Hepatocyte (in vitro differentiated cells): ENCODE results near the gene LLGL2. TPM values are rescaled to one million over a fixed set of nuclear protein-coding genes. Genes with fewer than 3 reads are reported as not detected.

ENCODE experiments used
- DNase-seq: peaks from one replicate; pipeline ENCODE4 v3.0.0-alpha.2; 2016; ENCODE audit warnings: low spot score
- H2AFZ ChIP-seq: fragments of 200-600 bp; sonication (generic); 2 replicates; pipeline ENCODE4 v1.6.0; 2016; ENCODE audit warnings: antibody characterized with exemption, mild to moderate bottlenecking
- H3K27ac ChIP-seq: fragments of 200-600 bp; sonication (generic); 2 replicates; pipeline ENCODE4 v1.5.1; 2016; ENCODE audit warnings: mild to moderate bottlenecking
- H3K27me3 ChIP-seq: fragments of 200-600 bp; sonication (generic); 2 replicates; pipeline ENCODE4 v1.6.1; 2016
- H3K36me3 ChIP-seq: fragments of 200-600 bp; sonication (generic); replicated peaks from 2 replicates; pipeline ENCODE4 v1.5.1; 2016; ENCODE audit warnings: low read depth; ENCODE audit not compliant: insufficient read depth
- H3K4me1 ChIP-seq: fragments of 200-600 bp; sonication (generic); 2 replicates; pipeline ENCODE4 v1.5.1; 2016; ENCODE audit warnings: mild to moderate bottlenecking, moderate library complexity; ENCODE audit not compliant: insufficient read depth
- H3K4me2 ChIP-seq: fragments of 200-600 bp; sonication (generic); 2 replicates; pipeline ENCODE4 v1.6.0; 2016
- H3K4me3 ChIP-seq: fragments of 200-600 bp; sonication (generic); 2 replicates; pipeline ENCODE4 v1.5.1; 2016; ENCODE audit warnings: mild to moderate bottlenecking
- H3K79me2 ChIP-seq: fragments of 200-600 bp; sonication (generic); 2 replicates; pipeline ENCODE4 v1.6.0; 2017; ENCODE audit warnings: mild to moderate bottlenecking
- H3K9me2 ChIP-seq: fragments of 200-600 bp; sonication (generic); replicated peaks from 2 replicates; pipeline ENCODE4 v1.6.0; 2017; ENCODE audit warnings: mild to moderate bottlenecking; ENCODE audit not compliant: insufficient read depth
- H3K9me3 ChIP-seq: fragments of 200-600 bp; sonication (generic); 2 replicates; pipeline ENCODE4 v1.5.1; 2016; ENCODE audit warnings: low read depth, mild to moderate bottlenecking
- H4K20me1 ChIP-seq: fragments of 200-600 bp; sonication (generic); 2 replicates; pipeline ENCODE4 v1.6.0; 2016; ENCODE audit warnings: mild to moderate bottlenecking; ENCODE audit not compliant: insufficient read depth, poor library complexity, severe bottlenecking
- EZH2 ChIP-seq: fragments of 200-600 bp; sonication (generic); IDR thresholded peaks from 2 replicates; pipeline ENCODE4 v1.6.1; 2016; ENCODE audit warnings: antibody characterized with exemption, mild to moderate bottlenecking, borderline replicate concordance
- EZH2phosphoT487 ChIP-seq: fragments of 200-600 bp; sonication (generic); IDR thresholded peaks from one replicate; pipeline ENCODE4 v1.6.1; 2018; ENCODE audit warnings: antibody characterized with exemption, mild to moderate bottlenecking, low read depth, moderate library complexity; ENCODE audit not compliant: unreplicated experiment, severe bottlenecking
- WGBS: methylation state at CpG from one replicate; pipeline ENCODE4 v1.1.6; 2016; ENCODE audit warnings: low lambda C conversion rate; ENCODE audit errors: missing lambda C conversion rate; 5-methylcytosine and 5-hydroxymethylcytosine counted together
- polyA plus RNA-seq: library from polyadenylated mRNA; unstranded; fragments of >200 nt; fragmentation: Nextera tagmentation; extraction: Ambion mirVana; gene quantifications from 2 replicates; pipeline ENCODE4 v1.2.1, GENCODE V29; 2016
- total RNA-seq: library from RNA; depleted of rRNA; stranded (reverse); fragments of >200 nt; gene quantifications from 2 replicates; pipeline ENCODE4 v1.2.3, GENCODE V29; 2014
- TF ChIP-seq, protein P1 (sequence below): fragments of 200-600 bp; sonication (generic); IDR thresholded peaks from 2 replicates; pipeline ENCODE4 v1.5.1; 2016; ENCODE audit warnings: antibody characterized with exemption, mild to moderate bottlenecking; ENCODE audit not compliant: poor library complexity

Gene LLGL2
- total and polyA plus RNA-seq, 2 experiments from 2014 or later = 81.8 to 154 TPM

DNA sequence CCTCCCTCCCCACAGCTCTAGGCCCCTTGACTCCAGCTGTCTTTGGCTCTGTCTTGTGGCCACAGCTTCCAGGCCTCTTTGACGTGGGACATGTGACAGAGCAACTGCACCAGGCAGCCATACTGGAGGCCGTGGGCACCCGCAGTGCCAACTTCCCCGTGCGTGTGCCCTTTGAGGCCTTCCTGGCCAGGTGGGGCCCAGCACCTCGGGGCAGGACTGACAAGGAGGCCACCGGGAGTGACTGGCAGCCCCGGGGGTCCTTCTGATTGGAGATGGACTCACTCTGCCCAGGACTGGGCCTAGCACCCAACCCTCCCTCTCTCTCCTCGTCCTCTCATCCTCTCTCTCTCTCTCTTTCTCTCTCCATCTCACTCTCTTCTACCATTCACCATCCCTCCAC, 77.6 kb downstream of the LLGL2 start:
- TF ChIP-seq, protein P1, sequence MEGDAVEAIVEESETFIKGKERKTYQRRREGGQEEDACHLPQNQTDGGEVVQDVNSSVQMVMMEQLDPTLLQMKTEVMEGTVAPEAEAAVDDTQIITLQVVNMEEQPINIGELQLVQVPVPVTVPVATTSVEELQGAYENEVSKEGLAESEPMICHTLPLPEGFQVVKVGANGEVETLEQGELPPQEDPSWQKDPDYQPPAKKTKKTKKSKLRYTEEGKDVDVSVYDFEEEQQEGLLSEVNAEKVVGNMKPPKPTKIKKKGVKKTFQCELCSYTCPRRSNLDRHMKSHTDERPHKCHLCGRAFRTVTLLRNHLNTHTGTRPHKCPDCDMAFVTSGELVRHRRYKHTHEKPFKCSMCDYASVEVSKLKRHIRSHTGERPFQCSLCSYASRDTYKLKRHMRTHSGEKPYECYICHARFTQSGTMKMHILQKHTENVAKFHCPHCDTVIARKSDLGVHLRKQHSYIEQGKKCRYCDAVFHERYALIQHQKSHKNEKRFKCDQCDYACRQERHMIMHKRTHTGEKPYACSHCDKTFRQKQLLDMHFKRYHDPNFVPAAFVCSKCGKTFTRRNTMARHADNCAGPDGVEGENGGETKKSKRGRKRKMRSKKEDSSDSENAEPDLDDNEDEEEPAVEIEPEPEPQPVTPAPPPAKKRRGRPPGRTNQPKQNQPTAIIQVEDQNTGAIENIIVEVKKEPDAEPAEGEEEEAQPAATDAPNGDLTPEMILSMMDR = no peak
- no peak for TF ChIP-seq EZH2phosphoT487
- TF ChIP-seq EZH2 = no peak
- no peaks in the 10 kb centered on the region for H3K36me3 ChIP-seq
- no peaks in the 10 kb centered on the region for H3K4me1 ChIP-seq
- no peaks in the 10 kb centered on the region for H3K9me2 ChIP-seq
- no peak overlapping the region for H3K27ac ChIP-seq
- H4K20me1 ChIP-seq = no peaks in the 10 kb centered on the region
- no peaks in the 10 kb centered on the region for H3K79me2 ChIP-seq
- 83% methylated on average over 8 of the region's 9 CpGs for WGBS
- H3K4me2 ChIP-seq = no peak overlapping the region
- no peak overlapping the region for H2AFZ ChIP-seq
- no peak overlapping the region for H3K4me3 ChIP-seq
- DNase-seq = no peak
- H3K27me3 ChIP-seq = no peaks in the 10 kb centered on the region
- no peaks in the 10 kb centered on the region for H3K9me3 ChIP-seq

GRCh38 chr17:75604034-75604695, 78.7 kb downstream of the LLGL2 start:
- Histone ChIP-seq H3K27me3 (no peaks in the 10 kb centered on the region), H3K4me2 (no peak overlapping the region), H3K27ac (no peak overlapping the region), H4K20me1 (no peaks in the 10 kb centered on the region), H3K4me3 (no peak overlapping the region), H3K9me2 (no peaks in the 10 kb centered on the region), H3K4me1 (no peaks in the 10 kb centered on the region), H3K36me3 (no peaks in the 10 kb centered on the region), H3K79me2 (no peaks in the 10 kb centered on the region), H3K9me3 (no peaks in the 10 kb centered on the region), H2AFZ (no peak overlapping the region)
- TF ChIP-seq EZH2phosphoT487 = no peak
- TF ChIP-seq, protein P1 = no peak
- no peak for TF ChIP-seq EZH2
- DNase-seq = no peak
- 93% methylated on average over 9 of the region's 12 CpGs for WGBS

GRCh38 chr17:75605790-75606189, 80.3 kb downstream of the LLGL2 start:
- Histone ChIP-seq H3K9me2 (no peaks in the 10 kb centered on the region), H3K79me2 (peaks cover 2% of the 10 kb centered on the region), H3K4me3 (no peak overlapping the region), H3K27ac (no peak overlapping the region), H3K4me2 (no peak overlapping the region), H3K36me3 (no peaks in the 10 kb centered on the region), H3K4me1 (peaks cover 9% of the 10 kb centered on the region), H2AFZ (no peak overlapping the region), H4K20me1 (no peaks in the 10 kb centered on the region), H3K27me3 (no peaks in the 10 kb centered on the region), H3K9me3 (no peaks in the 10 kb centered on the region)
- TF ChIP-seq EZH2 = no peak
- TF ChIP-seq, protein P1 = no peak
- TF ChIP-seq EZH2phosphoT487 = no peak
- WGBS = 98% methylated on average over 16 of the region's 16 CpGs
- DNase-seq = no peak

DNA sequence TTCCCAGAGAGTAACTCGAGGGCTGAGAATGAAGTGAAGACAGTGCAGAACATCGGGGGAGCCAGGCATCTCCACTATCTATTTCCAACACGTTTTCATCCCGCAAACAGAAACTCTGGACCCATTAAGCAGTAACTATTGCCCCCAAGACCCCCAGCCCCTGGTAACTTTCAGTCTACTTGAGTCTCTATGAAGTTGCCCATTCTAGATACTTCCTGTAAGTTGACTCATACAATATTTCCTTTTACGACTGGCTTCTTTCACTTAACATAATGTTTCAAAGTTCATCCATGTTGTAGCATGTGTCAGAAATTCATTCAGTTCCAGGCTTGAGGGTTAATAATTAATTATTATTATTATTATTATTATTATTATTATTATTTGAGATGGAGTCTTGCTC, 81.6 kb downstream of the LLGL2 start:
- peaks cover 5% of the 10 kb centered on the region for H3K79me2 ChIP-seq
- H3K4me3 ChIP-seq = no peak overlapping the region
- peaks cover 13% of the 10 kb centered on the region for H3K4me1 ChIP-seq
- no peaks in the 10 kb centered on the region for H3K9me2 ChIP-seq
- H3K27ac ChIP-seq = peak overlapping the region; percentile 77
- no peak overlapping the region for H3K4me2 ChIP-seq
- TF ChIP-seq, protein P1 = no peak
- H2AFZ ChIP-seq = no peak overlapping the region
- no peaks in the 10 kb centered on the region for H3K9me3 ChIP-seq
- DNase-seq = no peak
- H3K27me3 ChIP-seq = no peaks in the 10 kb centered on the region
- H4K20me1 ChIP-seq = no peaks in the 10 kb centered on the region
- no peaks in the 10 kb centered on the region for H3K36me3 ChIP-seq
- 86% methylated on average over 5 of the region's 5 CpGs for WGBS
